Measurements from ENCODE around the gene TXN.

GRCh38 chr9:110283751-110284150, 27.4 kb upstream of the TXN start:
- no peak for TF ChIP-seq POLR2A (IDR thresholded peaks at IDR 0.05)
- no peak for TF ChIP-seq CTCF (IDR thresholded peaks at IDR 0.05)
- no peak for TF ChIP-seq POLR2AphosphoS5 (IDR thresholded peaks at IDR 0.05)

All from breast epithelium (tissue), 3 donors.